Activated T-cell treated with anti-CD3 and anti-CD28 coated beads, Interleukin-2, amount 50 U/mL, for 72 hours (primary cell): ENCODE data around the gene SDR9C7. TPM values are rescaled to one million over a fixed set of nuclear protein-coding genes. Genes with fewer than 3 reads are reported as not detected.
"Not testable (repeated sequence)": the region's sequence is repeated elsewhere in the genome, so short reads cannot be mapped to it uniquely, and the experiment has no call there.

ENCODE experiments used
- ATAC-seq, 2 donors: fragments of 150-1000 bp; cut with Tn5 transposase; replicated peaks in 1 of 2; 2 replicates each; pipeline ENCODE4 v1.10.0; 2021; ENCODE audit warnings: moderate library complexity in 2 of 2, mild to moderate bottlenecking in 1 of 2
- DNase-seq, 2 donors: peaks; one replicate each; pipeline ENCODE4 v3.0.0; 2021 to 2022; ENCODE audit warnings: mixed read lengths in 1 of 2
- H3K27ac Mint-ChIP-seq: one replicate; pipeline ENCODE4 v1.8.0; 2022; ENCODE audit warnings: mild to moderate bottlenecking, moderate library complexity, mixed read lengths
- H3K27me3 Mint-ChIP-seq: one replicate; pipeline ENCODE4 v1.8.0; 2022; ENCODE audit warnings: low read depth, mixed read lengths
- H3K36me3 Mint-ChIP-seq, 2 donors: one replicate each; pipeline ENCODE4 v1.8.0; 2022; ENCODE audit warnings: mixed read lengths in 2 of 2, mild to moderate bottlenecking in 1 of 2; ENCODE audit not compliant: insufficient read depth in 2 of 2
- H3K4me1 Mint-ChIP-seq: one replicate; pipeline ENCODE4 v1.8.0; 2022; ENCODE audit warnings: low read depth, mixed read lengths
- H3K4me3 Mint-ChIP-seq, 2 donors: one replicate each; pipeline ENCODE4 v1.8.0; 2022; ENCODE audit warnings: mild to moderate bottlenecking in 2 of 2, mixed read lengths in 2 of 2, moderate library complexity in 2 of 2
- H3K9me3 Mint-ChIP-seq, 2 donors: one replicate each; pipeline ENCODE4 v1.8.0; 2022; ENCODE audit warnings: mixed read lengths in 2 of 2
- total RNA-seq, 2 donors: library from RNA; stranded (reverse); gene quantifications; one replicate each; pipeline ENCODE4 v1.2.3, GENCODE V29; 2022

Gene SDR9C7
- under 1 TPM in 1 of 2 donors, not detected in 1; 0.14 TPM for total RNA-seq

DNA sequence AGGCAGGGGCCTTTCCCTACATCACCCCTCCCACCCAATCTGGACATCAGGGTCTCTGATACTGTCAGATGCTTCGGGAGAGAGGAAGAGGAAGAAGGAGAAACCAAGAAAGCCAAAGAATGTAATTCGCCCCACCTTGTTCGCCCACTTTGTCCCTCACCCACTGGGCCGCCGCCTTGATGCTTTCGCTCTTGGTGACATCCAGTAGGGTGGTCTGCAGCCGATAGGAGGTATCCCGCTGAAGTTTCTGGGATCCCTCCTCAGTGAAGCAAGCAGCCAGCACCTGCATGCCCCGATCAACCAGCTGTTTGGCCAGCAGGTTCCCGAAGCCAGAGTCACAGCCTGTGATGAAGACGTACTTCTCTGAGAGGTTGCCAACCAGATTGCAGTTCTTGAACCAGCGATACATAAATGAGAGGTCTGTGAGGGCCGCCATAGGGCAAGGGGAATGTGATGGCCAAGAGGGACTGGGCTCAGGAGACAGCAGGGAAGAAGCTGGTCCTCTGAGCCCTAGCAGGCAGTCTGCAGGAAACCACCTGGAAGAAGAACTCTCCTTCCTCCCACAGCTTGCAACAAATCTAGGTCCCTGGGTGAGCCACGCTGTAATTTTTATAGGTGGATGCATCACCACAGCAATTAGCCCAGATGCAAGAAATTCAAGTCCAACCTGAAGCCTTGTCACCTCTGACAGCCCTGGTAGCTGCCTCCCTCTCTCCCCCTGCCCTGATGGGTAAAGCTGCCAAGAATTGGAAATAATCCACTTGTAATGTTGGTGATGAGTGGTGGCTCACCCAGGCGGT is at the start of gene SDR9C7:
TSS of gene SDR9C7 (minus strand) at position 583 of the 800 bp plus-strand sequence. CDS start at position 436, 147 bp downstream.
- Mint-ChIP-seq H3K4me3 (no peak within 1 kb of the TSS), H3K4me1 (no peaks in the 10 kb centered on the region), H3K27me3 (no peaks in the 10 kb centered on the region), H3K9me3 (no peaks in the 10 kb centered on the region), H3K27ac (no peak within 1 kb of the TSS), H3K36me3 (no peaks in the 10 kb centered on the region)
- DNase-seq, result no peak
- no peak for ATAC-seq

- ATAC-seq (no peak), DNase-seq (no peak)
- H3K4me1 Mint-ChIP-seq, result peaks cover 7% of the 10 kb centered on the region
- H3K27me3 Mint-ChIP-seq, result no peaks in the 10 kb centered on the region
- no peak overlapping the region for H3K4me3 Mint-ChIP-seq
- H3K9me3 Mint-ChIP-seq, result no peaks in the 10 kb centered on the region
- H3K27ac Mint-ChIP-seq, result no peak overlapping the region
- H3K36me3 Mint-ChIP-seq, result no peaks in the 10 kb centered on the region
Observed at GRCh38 chr12:56983386-56983785, 49.2 kb upstream of the SDR9C7 start.

DNA sequence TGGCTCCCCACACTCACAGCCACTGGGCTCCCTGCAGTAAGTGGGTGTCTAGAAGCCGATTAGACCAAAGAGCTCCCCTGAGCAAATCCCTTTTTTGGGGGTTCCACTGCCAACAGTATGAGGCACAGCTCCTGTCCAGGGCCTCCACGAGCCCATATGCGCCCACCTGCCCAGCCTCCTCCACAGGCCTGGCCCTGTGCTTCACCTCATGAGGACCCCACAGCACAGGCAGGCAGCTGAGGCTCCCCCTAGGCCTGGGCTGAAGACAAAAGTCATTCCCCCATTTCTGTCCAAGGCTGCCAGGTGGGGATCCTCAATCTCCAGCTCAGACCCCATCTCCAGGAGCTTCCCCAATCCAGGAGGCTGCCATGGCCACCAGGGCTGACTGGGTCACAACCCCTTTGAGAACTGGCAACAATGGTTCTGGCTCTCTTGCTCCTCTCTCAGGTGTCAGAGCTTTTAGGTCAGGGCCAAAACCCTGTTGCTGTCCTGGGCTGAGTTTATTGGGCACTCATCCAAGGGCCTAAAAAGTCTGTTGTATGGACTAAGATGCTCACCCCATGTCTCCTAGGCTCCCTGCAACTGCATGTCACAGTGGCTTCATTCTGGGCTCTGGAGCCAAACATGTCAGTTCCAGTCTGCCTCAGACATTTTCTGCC is 48.5 kb upstream of the SDR9C7 start:
- H3K36me3 Mint-ChIP-seq, H3K4me1 Mint-ChIP-seq, H3K27me3 Mint-ChIP-seq, H3K9me3 Mint-ChIP-seq, DNase-seq, H3K27ac Mint-ChIP-seq, H3K4me3 Mint-ChIP-seq, ATAC-seq: not testable (repeated sequence)

- no peaks in the 10 kb centered on the region for H3K27me3 Mint-ChIP-seq
- peaks cover 6% of the 10 kb centered on the region for H3K4me1 Mint-ChIP-seq
- H3K4me3 Mint-ChIP-seq, result no peak overlapping the region
- H3K9me3 Mint-ChIP-seq, result peaks cover 0 to 1% of the 10 kb centered on the region in 2 donors
- ATAC-seq (no peak), DNase-seq (no peak)
- no peak overlapping the region for H3K27ac Mint-ChIP-seq
- H3K36me3 Mint-ChIP-seq, result no peaks in the 10 kb centered on the region
Observed at GRCh38 chr12:56980941-56981530, 46.8 kb upstream of the SDR9C7 start.

DNA sequence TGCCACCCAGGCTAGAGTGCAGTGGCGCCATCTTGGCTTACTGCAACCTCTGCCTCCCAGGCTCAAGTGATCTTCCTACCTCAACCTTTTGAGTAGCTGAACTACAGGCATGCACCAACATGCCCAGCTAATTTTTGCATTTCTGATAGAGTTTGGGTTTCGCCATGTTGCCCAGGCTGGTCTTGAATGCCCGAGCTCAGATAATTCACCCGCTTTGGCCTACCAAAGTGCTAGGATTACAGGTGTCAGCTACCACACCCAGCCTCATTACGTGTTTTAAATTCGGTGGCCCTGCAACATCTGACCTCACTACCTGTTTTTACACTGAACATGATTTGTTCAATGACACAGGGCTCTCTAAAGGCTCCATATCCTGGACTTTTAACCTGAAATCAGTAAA is 46.1 kb upstream of the SDR9C7 start:
- DNase-seq (no peak), ATAC-seq (no peak)
- H3K36me3 Mint-ChIP-seq, result no peaks in the 10 kb centered on the region
- H3K9me3 Mint-ChIP-seq, result peaks cover under 1 to 1% of the 10 kb centered on the region in 2 donors
- H3K27ac Mint-ChIP-seq, result no peak overlapping the region
- H3K27me3 Mint-ChIP-seq, result no peaks in the 10 kb centered on the region
- H3K4me1 Mint-ChIP-seq, result no peaks in the 10 kb centered on the region
- H3K4me3 Mint-ChIP-seq, result no peak overlapping the region

DNA sequence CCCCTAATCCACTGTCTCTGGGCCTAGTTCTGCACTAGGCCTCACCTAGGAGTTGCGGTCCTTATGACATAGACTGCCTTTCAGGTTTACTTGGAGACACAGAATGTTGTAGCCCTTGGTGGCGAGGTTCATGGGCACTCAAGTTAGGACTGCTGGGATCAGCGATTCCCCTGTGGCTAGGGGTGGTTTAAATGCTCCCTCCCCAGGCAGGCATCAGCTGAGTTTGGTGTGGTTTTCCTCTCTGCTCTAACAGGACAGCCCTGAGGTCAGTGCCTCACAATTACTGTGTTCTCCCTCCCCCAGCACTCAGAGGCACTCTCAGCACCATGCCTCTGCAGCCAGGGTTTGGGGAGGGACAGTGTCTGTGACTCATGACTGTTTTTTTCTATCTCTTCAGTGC is 45.4 kb upstream of the SDR9C7 start:
- ATAC-seq (no peak), DNase-seq (no peak)
- Mint-ChIP-seq H3K27ac (no peak overlapping the region), H3K36me3 (no peaks in the 10 kb centered on the region), H3K9me3 (peaks cover 1 to 2% of the 10 kb centered on the region in 2 donors), H3K4me3 (no peak overlapping the region), H3K27me3 (no peaks in the 10 kb centered on the region), H3K4me1 (no peaks in the 10 kb centered on the region)

- Mint-ChIP-seq H3K27ac (no peak overlapping the region), H3K27me3 (no peaks in the 10 kb centered on the region), H3K4me3 (no peak overlapping the region), H3K9me3 (peaks cover 1 to 2% of the 10 kb centered on the region in 2 donors), H3K4me1 (no peaks in the 10 kb centered on the region), H3K36me3 (no peaks in the 10 kb centered on the region)
- no peak for DNase-seq
- no peak for ATAC-seq
Observed at GRCh38 chr12:56978397-56979138, 44.4 kb upstream of the SDR9C7 start.

DNA sequence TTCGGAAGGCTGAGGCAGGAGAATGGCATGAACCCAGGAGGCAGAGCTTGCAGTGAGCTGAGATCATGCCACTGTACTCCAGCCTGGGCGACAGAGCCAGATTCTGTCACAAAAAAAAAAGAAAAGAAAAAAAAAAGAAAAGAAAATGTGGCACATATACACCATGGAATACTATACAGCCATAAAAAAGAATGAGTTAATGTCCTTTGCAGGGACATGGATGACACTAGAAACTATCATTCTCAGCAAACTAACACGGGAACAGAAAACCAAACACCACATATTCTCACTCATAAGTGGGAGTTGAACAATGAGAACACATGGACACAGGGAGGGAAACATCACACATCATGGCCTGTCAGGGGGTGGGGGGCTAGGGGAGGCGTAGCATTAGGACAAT is 43.2 kb upstream of the SDR9C7 start:
- not testable (repeated sequence) for H3K4me3 Mint-ChIP-seq, H3K4me1 Mint-ChIP-seq, H3K9me3 Mint-ChIP-seq, H3K27me3 Mint-ChIP-seq, ATAC-seq, H3K36me3 Mint-ChIP-seq, DNase-seq, H3K27ac Mint-ChIP-seq

- not testable (repeated sequence) for H3K4me3 Mint-ChIP-seq, H3K4me1 Mint-ChIP-seq
Observed at GRCh38 chr12:56974224-56974623, 40.0 kb upstream of the SDR9C7 start.

GRCh38 chr12:56968910-56969309 is 34.7 kb upstream of the SDR9C7 start:
- H3K4me3 Mint-ChIP-seq, H3K9me3 Mint-ChIP-seq, H3K27me3 Mint-ChIP-seq, ATAC-seq, H3K4me1 Mint-ChIP-seq, H3K36me3 Mint-ChIP-seq, H3K27ac Mint-ChIP-seq, DNase-seq: not testable (repeated sequence)

More at GRCh38 chr12:56974224-56974623, 40.0 kb upstream of the SDR9C7 start:
- ATAC-seq, H3K27ac Mint-ChIP-seq, DNase-seq, H3K9me3 Mint-ChIP-seq, H3K36me3 Mint-ChIP-seq, H3K27me3 Mint-ChIP-seq: not testable (repeated sequence)

DNA sequence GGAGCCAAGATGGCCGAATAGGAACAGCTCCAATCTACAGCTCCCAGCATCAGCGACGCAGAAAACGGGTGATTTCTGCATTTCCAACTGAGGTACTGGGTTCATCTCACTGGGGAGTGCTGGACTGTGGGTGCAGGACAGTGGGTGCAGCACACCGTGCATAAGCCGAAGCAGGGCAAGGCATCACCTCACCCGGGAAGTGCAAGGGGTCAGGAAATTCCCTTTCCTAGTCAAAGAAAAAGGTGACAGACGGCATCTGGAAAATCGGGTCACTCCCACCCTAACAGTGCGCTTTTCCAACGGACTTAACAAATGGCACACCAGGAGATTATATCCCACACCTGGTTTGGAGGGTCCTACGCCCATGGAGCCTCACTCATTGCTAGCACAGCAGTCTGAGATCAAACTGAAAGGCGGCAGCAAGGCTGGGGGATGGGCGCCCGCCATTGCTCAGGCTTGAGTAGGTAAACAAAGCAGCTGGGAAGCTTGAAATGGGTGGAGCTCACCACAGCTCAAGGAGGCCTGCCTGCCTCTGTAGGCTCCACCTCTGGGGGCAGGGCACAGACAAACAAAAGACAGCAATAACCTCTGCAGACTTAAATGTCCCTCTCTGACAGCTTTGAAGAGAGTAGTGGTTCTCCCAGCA is 31.9 kb upstream of the SDR9C7 start:
- H3K36me3 Mint-ChIP-seq, H3K4me3 Mint-ChIP-seq, H3K4me1 Mint-ChIP-seq, H3K27me3 Mint-ChIP-seq, H3K27ac Mint-ChIP-seq, ATAC-seq, DNase-seq, H3K9me3 Mint-ChIP-seq: not testable (repeated sequence)

GRCh38 chr12:56965124-56965523 is 30.9 kb upstream of the SDR9C7 start:
- not testable (repeated sequence) for H3K36me3 Mint-ChIP-seq, H3K4me3 Mint-ChIP-seq, DNase-seq, H3K27me3 Mint-ChIP-seq, H3K9me3 Mint-ChIP-seq, H3K4me1 Mint-ChIP-seq, ATAC-seq, H3K27ac Mint-ChIP-seq
